GM19468 (cell line): ENCODE measurements around the gene HOXB13.

ENCODE experiments used
- ATAC-seq: cut with Tn5 transposase; IDR thresholded peaks from one replicate; pipeline ENCODE4 v1.9.1; 2021; ENCODE audit warnings: mild to moderate bottlenecking, moderate library complexity, moderate number of reproducible peaks; ENCODE audit not compliant: unreplicated experiment; ENCODE audit errors: extremely low read depth

HOXB13 gene

GRCh38 chr17:48728232-48729231 is at the start of gene HOXB13:
Gene HOXB13, minus strand, starts transcription at chr17:48728750. Its CDS starts 157 bp downstream, at chr17:48728593.
- no peak for ATAC-seq

- no peak for ATAC-seq
These were observed 48.1 kb upstream of the HOXB13 start for GRCh38 chr17:48776602-48777001.

- ATAC-seq, result no peak
These were observed 44.7 kb upstream of the HOXB13 start for GRCh38 chr17:48773245-48773644.

GRCh38 chr17:48770954-48771353 is 42.4 kb upstream of the HOXB13 start:
- ATAC-seq, result no peak

- no peak for ATAC-seq
These were observed 40.6 kb upstream of the HOXB13 start for GRCh38 chr17:48769009-48769675.

- ATAC-seq, result no peak
These were observed 38.8 kb upstream of the HOXB13 start for GRCh38 chr17:48767263-48767774.

GRCh38 chr17:48761114-48761513 is 32.6 kb upstream of the HOXB13 start:
- no peak for ATAC-seq

- no peak for ATAC-seq
These were observed 31.9 kb upstream of the HOXB13 start for GRCh38 chr17:48760411-48760810.

GRCh38 chr17:48759288-48759687 is 30.7 kb upstream of the HOXB13 start:
- no peak for ATAC-seq

GRCh38 chr17:48757524-48757961 is 29.0 kb upstream of the HOXB13 start:
- no peak for ATAC-seq

- no peak for ATAC-seq
These were observed 28.3 kb upstream of the HOXB13 start for GRCh38 chr17:48756830-48757251.

GRCh38 chr17:48755356-48755755 is 26.8 kb upstream of the HOXB13 start:
- no peak for ATAC-seq

GRCh38 chr17:48754500-48755261 is 26.1 kb upstream of the HOXB13 start:
- no peak for ATAC-seq

GRCh38 chr17:48753794-48754499 is 25.4 kb upstream of the HOXB13 start:
- no peak for ATAC-seq

- ATAC-seq, result no peak
These were observed 24.1 kb upstream of the HOXB13 start for GRCh38 chr17:48752399-48753288.

- no peak for ATAC-seq
These were observed 23.3 kb upstream of the HOXB13 start for GRCh38 chr17:48751733-48752398.

GRCh38 chr17:48751172-48751571 is 22.6 kb upstream of the HOXB13 start:
- ATAC-seq, result no peak
